ENCODE measurements around the gene STC2.

STC2 gene

DNA sequence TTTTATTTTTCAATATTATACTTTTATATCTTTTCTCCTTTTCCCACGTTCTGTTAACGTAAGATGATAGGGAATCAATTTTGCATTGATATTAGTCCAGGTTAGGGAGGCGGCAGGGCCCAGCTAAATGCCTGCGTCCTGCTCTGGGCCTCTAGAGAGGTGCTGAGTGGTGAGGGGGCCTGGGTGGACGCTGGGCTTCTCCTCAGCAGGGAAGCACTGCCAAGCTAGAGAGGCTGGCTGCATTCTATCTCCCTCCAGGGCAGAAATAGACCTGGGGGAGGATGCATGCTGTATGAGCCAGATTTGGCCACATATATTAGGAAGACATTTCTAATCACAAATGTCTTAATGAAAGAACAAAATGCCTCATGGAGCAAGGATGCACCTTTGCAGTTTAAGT lies 49.6 kb downstream of the STC2 start:
- DNase-seq (ENCODE audit: extremely low spot score) = no peak
- ChIA-PET POLR2A (no interaction called here), CTCF (interaction anchor here (1.1 to 2.6 kb wide), 2 partner anchors 15 to 18 kb away, joined by 3 to 15 read pairs; no protein-coding TSS in a partner anchor)
- TF ChIP-seq, protein P1, sequence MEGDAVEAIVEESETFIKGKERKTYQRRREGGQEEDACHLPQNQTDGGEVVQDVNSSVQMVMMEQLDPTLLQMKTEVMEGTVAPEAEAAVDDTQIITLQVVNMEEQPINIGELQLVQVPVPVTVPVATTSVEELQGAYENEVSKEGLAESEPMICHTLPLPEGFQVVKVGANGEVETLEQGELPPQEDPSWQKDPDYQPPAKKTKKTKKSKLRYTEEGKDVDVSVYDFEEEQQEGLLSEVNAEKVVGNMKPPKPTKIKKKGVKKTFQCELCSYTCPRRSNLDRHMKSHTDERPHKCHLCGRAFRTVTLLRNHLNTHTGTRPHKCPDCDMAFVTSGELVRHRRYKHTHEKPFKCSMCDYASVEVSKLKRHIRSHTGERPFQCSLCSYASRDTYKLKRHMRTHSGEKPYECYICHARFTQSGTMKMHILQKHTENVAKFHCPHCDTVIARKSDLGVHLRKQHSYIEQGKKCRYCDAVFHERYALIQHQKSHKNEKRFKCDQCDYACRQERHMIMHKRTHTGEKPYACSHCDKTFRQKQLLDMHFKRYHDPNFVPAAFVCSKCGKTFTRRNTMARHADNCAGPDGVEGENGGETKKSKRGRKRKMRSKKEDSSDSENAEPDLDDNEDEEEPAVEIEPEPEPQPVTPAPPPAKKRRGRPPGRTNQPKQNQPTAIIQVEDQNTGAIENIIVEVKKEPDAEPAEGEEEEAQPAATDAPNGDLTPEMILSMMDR (IDR thresholded peaks at IDR 0.05; ENCODE audit: control extremely low read depth, extremely low read depth, low read depth, missing control alignments) = no peak

GRCh38 chr5:173278172-173278571 lies 50.0 kb downstream of the STC2 start:
- DNase-seq (ENCODE audit: extremely low spot score) = no peak
- TF ChIP-seq, protein P1 (IDR thresholded peaks at IDR 0.05; ENCODE audit: control extremely low read depth, extremely low read depth, low read depth, missing control alignments) = no peak
- ChIA-PET POLR2A (no interaction called here), CTCF (interaction anchor here (1.1 kb wide), 1 partner anchor 18 kb away, joined by 3 read pairs; no protein-coding TSS in a partner anchor)

- TF ChIP-seq, protein P1 (IDR thresholded peaks at IDR 0.05; ENCODE audit: control extremely low read depth, extremely low read depth, low read depth, missing control alignments) = no peak
- CTCF ChIA-PET = interaction anchor here (1.3 to 1.7 kb wide), 2 partner anchors 10 to 20 kb away, joined by 3 to 4 read pairs; no protein-coding TSS in a partner anchor
- POLR2A ChIA-PET = no interaction called here
- DNase-seq (ENCODE audit: extremely low spot score) = no peak
Measured at GRCh38 chr5:173274771-173275170, 53.4 kb downstream of the STC2 start.

- POLR2A ChIA-PET = no interaction called here
- peak; percentile 48 for DNase-seq (ENCODE audit: extremely low spot score)
Measured at GRCh38 chr5:173271419-173271818, 56.8 kb downstream of the STC2 start.

DNA sequence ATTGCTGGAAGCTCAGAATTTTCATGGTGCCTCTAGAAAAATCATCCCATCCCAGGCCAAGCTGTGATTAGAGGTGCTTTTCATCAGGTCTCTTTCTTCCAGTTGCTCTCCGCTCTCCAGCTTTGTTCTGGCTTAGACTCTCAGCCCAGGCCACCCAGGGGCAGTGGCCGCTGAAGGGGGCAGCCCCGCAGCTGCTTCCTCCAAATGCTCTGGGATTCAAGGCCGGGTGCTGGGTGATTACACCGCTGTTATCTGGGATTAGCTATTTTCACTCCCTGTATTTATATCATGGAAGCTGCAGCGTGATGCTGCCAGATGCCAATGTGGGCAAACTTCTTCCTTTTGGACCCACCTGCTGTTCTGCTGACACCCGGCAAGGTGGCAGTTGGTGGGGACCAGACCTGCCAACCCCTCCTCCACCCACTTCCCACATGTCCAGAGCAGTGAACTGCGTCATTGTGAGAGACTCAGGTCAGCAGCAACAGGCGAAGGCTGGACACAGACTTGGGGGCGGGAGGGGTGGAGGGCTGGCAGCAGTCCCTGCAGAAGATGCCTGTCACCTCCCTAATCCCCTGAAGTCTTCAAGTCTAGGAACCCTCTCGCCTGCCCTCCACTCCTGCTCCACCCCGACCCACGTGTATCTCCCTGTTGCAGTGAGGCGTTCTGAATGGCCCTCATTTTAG lies 59.3 kb downstream of the STC2 start:
- no peak for DNase-seq (ENCODE audit: extremely low spot score)
- POLR2A ChIA-PET = no interaction called here
- TF ChIP-seq, protein P1 (IDR thresholded peaks at IDR 0.05; ENCODE audit: control extremely low read depth, extremely low read depth, low read depth, missing control alignments) = no peak
- CTCF ChIA-PET = interaction anchor here (0.6 to 1.5 kb wide), 3 partner anchors 18 to 338 kb away, joined by 3 to 4 read pairs (median 3); no protein-coding TSS in a partner anchor

More at GRCh38 chr5:173271419-173271818, 56.8 kb downstream of the STC2 start:
- CTCF ChIA-PET = interaction anchor here (0.8 to 1.6 kb wide), 2 partner anchors 9 to 23 kb away, joined by 3 to 5 read pairs; no protein-coding TSS in a partner anchor
- TF ChIP-seq, protein P1 (IDR thresholded peaks at IDR 0.05; ENCODE audit: control extremely low read depth, extremely low read depth, low read depth, missing control alignments) = no peak

DNA sequence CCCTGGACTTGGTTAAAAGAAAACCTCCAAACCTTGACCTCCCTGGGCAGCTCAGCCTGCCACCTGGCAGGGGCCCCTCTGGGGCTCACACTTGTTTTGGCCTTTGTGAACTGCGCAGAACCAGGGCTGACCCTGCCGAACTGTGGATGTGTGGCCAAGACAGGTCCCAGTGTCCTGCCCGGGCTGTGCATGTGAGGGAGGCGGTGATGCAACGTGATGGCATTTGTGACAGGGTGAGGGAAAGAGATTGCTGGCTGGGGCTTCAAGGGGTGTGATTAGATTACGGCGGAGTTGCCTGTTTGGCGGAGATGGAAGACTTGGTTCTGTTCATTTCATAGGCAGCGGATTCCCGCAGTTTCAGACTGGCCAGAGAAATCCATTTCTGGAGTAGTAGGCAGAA lies 62.8 kb downstream of the STC2 start:
- ChIA-PET CTCF (interaction anchor here (0.9 to 1.2 kb wide), 2 partner anchors 28 to 59 kb away, joined by 3 read pairs; no protein-coding TSS in a partner anchor), POLR2A (no interaction called here)
- no peak for DNase-seq (ENCODE audit: extremely low spot score)
- TF ChIP-seq, protein P1 (IDR thresholded peaks at IDR 0.05; ENCODE audit: control extremely low read depth, extremely low read depth, low read depth, missing control alignments) = no peak

Data from GM10248 (cell line).